WTC11 (cell line): ENCODE results near the gene HLCS. TPM values are rescaled to one million over a fixed set of nuclear protein-coding genes. Genes with fewer than 3 reads are reported as not detected.

Source experiments
- ATAC-seq: fragments of 200-7000 bp; cut with Tn5 transposase; 2 replicates; pipeline ENCODE4 v1.10.0; 2021; ENCODE audit warnings: mild to moderate bottlenecking, moderate library complexity
- CTCF ChIA-PET: fragments of 300-600 bp; sonication (Branson Sonifier 250); formaldehyde crosslinking; loops from one replicate; lab custom pipeline; 2021; ENCODE audit warnings: antibody characterized with exemption; lab: Charles Lee
- POLR2A ChIA-PET: fragments of 350-600 bp; sonication (Branson Sonifier 250); formaldehyde crosslinking; loops from one replicate; lab custom pipeline; 2021; ENCODE audit warnings: antibody characterized with exemption; lab: Charles Lee
- DNase-seq: peaks from one replicate; pipeline ENCODE4 v3.0.0; 2021; ENCODE audit warnings: low spot score
- H3K27ac Mint-ChIP-seq: 2 replicates; pipeline ENCODE4 v1.8.0; 2021; ENCODE audit warnings: mixed read lengths
- H3K27me3 Mint-ChIP-seq: 2 replicates; pipeline ENCODE4 v1.8.0; 2021; ENCODE audit warnings: low read depth, mild to moderate bottlenecking, moderate library complexity, mixed read lengths
- H3K36me3 Mint-ChIP-seq: 2 replicates; pipeline ENCODE4 v1.8.0; 2021; ENCODE audit warnings: mixed read lengths
- H3K4me1 Mint-ChIP-seq: 2 replicates; pipeline ENCODE4 v1.8.0; 2022; ENCODE audit warnings: mixed read lengths
- H3K4me3 Mint-ChIP-seq: 2 replicates; pipeline ENCODE4 v1.8.0; 2021; ENCODE audit warnings: mild to moderate bottlenecking, moderate library complexity, mixed read lengths
- H3K9me3 Mint-ChIP-seq: 2 replicates; pipeline ENCODE4 v1.8.0; 2021; ENCODE audit warnings: mixed read lengths
- ARID4B ChIP-seq: sonication (generic); formaldehyde crosslinking; IDR thresholded peaks from 2 replicates; pipeline ENCODE4 v1.8.0; 2023; ENCODE audit warnings: missing genetic modification reagents, mild to moderate bottlenecking, borderline replicate concordance
- ATF2 ChIP-seq: sonication (generic); formaldehyde crosslinking; IDR thresholded peaks from 2 replicates; pipeline ENCODE4 v1.8.1; 2022; ENCODE audit warnings: low read depth, missing genetic modification reagents, borderline replicate concordance
- E2F1 ChIP-seq: sonication (generic); formaldehyde crosslinking; IDR thresholded peaks from 2 replicates; pipeline ENCODE4 v1.8.0; 2022; ENCODE audit warnings: mild to moderate bottlenecking, missing genetic modification reagents
- E2F5 ChIP-seq: sonication (generic); formaldehyde crosslinking; IDR thresholded peaks from 2 replicates; pipeline ENCODE4 v1.8.1; 2022; ENCODE audit warnings: mild to moderate bottlenecking, moderate library complexity, missing genetic modification reagents
- EMX1 ChIP-seq: fragments of 250-450 bp; sonication (Bioruptor Pico); IDR thresholded peaks from 2 replicates; pipeline ENCODE4 v1.8.0; 2021; ENCODE audit warnings: mild to moderate bottlenecking
- ERG ChIP-seq: fragments of 250-450 bp; sonication (Bioruptor Pico); IDR thresholded peaks from 2 replicates; pipeline ENCODE4 v1.8.0; 2021; ENCODE audit warnings: mild to moderate bottlenecking
- ESRRA ChIP-seq: sonication (generic); formaldehyde crosslinking; IDR thresholded peaks from 2 replicates; pipeline ENCODE4 v1.8.1; 2022; ENCODE audit warnings: mild to moderate bottlenecking, missing genetic modification reagents, borderline replicate concordance
- GRHL2 ChIP-seq: fragments of 250-450 bp; sonication (Bioruptor Pico); IDR thresholded peaks from 2 replicates; pipeline ENCODE4 v1.8.0; 2022; ENCODE audit warnings: mild to moderate bottlenecking, moderate library complexity; ENCODE audit not compliant: insufficient replicate concordance, severe bottlenecking
- GTF2I ChIP-seq: fragments of 250-450 bp; sonication (Bioruptor Pico); conservative IDR thresholded peaks from 2 replicates; pipeline ENCODE4 v1.4.0; 2021; ENCODE audit warnings: mild to moderate bottlenecking
- KAT7 ChIP-seq: sonication (generic); formaldehyde crosslinking; IDR thresholded peaks from 2 replicates; pipeline ENCODE4 v1.8.1; 2023; ENCODE audit warnings: missing genetic modification reagents, mild to moderate bottlenecking, borderline replicate concordance
- MAX ChIP-seq: sonication (generic); formaldehyde crosslinking; IDR thresholded peaks from 2 replicates; pipeline ENCODE4 v1.8.0; 2022; ENCODE audit warnings: mild to moderate bottlenecking, missing genetic modification reagents
- NFATC4 ChIP-seq: fragments of 250-450 bp; sonication (Bioruptor Pico); IDR thresholded peaks from 2 replicates; pipeline ENCODE4 v1.9.0; 2021; ENCODE audit warnings: mild to moderate bottlenecking
- NFE2L1 ChIP-seq: sonication (generic); formaldehyde crosslinking; IDR thresholded peaks from 2 replicates; pipeline ENCODE4 v1.8.1; 2023; ENCODE audit warnings: missing genetic modification reagents
- NFYB ChIP-seq: sonication (generic); formaldehyde crosslinking; conservative IDR thresholded peaks from 2 replicates; pipeline ENCODE4 v1.8.0; 2022; ENCODE audit warnings: low read depth, missing genetic modification reagents
- NR1H2 ChIP-seq: sonication (generic); formaldehyde crosslinking; IDR thresholded peaks from 2 replicates; pipeline ENCODE4 v1.9.0; 2021; ENCODE audit warnings: mild to moderate bottlenecking, moderate library complexity, missing genetic modification reagents
- PRRX2 ChIP-seq: fragments of 250-450 bp; sonication (Bioruptor Pico); IDR thresholded peaks from 2 replicates; pipeline ENCODE4 v1.8.0; 2021; ENCODE audit warnings: mild to moderate bottlenecking
- SMAD3 ChIP-seq: sonication (generic); formaldehyde crosslinking; IDR thresholded peaks from 2 replicates; pipeline ENCODE4 v1.8.0; 2022; ENCODE audit warnings: missing genetic modification reagents, mild to moderate bottlenecking, borderline replicate concordance
- SOX15 ChIP-seq: fragments of 250-450 bp; sonication (Bioruptor Pico); IDR thresholded peaks from 2 replicates; pipeline ENCODE4 v1.9.0; 2021; ENCODE audit warnings: mild to moderate bottlenecking
- ZBTB43 ChIP-seq: sonication (generic); formaldehyde crosslinking; IDR thresholded peaks from 2 replicates; pipeline ENCODE4 v1.8.1; 2023; ENCODE audit warnings: mild to moderate bottlenecking, missing genetic modification reagents
- ZMAT4 ChIP-seq: fragments of 250-450 bp; sonication (Bioruptor Pico); IDR thresholded peaks from 2 replicates; pipeline ENCODE4 v1.9.0; 2021; ENCODE audit warnings: mild to moderate bottlenecking
- ZNF138 ChIP-seq: sonication (generic); formaldehyde crosslinking; conservative IDR thresholded peaks from 2 replicates; pipeline ENCODE4 v1.8.1; 2022; ENCODE audit warnings: mild to moderate bottlenecking, moderate library complexity, missing genetic modification reagents
- ZNF396 ChIP-seq: fragments of 250-450 bp; sonication (Bioruptor Pico); IDR thresholded peaks from 2 replicates; pipeline ENCODE4 v1.8.0; 2021; ENCODE audit warnings: mild to moderate bottlenecking, moderate library complexity, borderline replicate concordance
- ZNF416 ChIP-seq: fragments of 250-450 bp; sonication (Bioruptor Pico); IDR thresholded peaks from 2 replicates; pipeline ENCODE4 v1.9.0; 2021; ENCODE audit warnings: mild to moderate bottlenecking, inconsistent platforms
- ZNF425 ChIP-seq: fragments of 250-450 bp; sonication (Bioruptor Pico); conservative IDR thresholded peaks from 2 replicates; pipeline ENCODE4 v1.9.0; 2021; ENCODE audit warnings: mild to moderate bottlenecking
- total RNA-seq: library from RNA; stranded (reverse); gene quantifications from 3 replicates; pipeline ENCODE4 v1.2.3, GENCODE V29; 2021

The HLCS gene
- total RNA-seq, 1 experiment from 2014 or later = 9.3 TPM

- TF ChIP-seq ARID4B (CRISPR knock-in tag) = no peak
- no peak for TF ChIP-seq GRHL2 (CRISPR knock-in tag)
- no peak for TF ChIP-seq ZNF396 (CRISPR knock-in tag)
- TF ChIP-seq MAX (CRISPR knock-in tag) = no peak
- TF ChIP-seq SMAD3 (CRISPR knock-in tag) = no peak
- no peak for TF ChIP-seq ZNF425 (CRISPR knock-in tag)
- no peak for TF ChIP-seq ESRRA
- no peak for TF ChIP-seq KAT7
- no peak for TF ChIP-seq ERG (CRISPR knock-in tag)
- TF ChIP-seq NR1H2 (CRISPR knock-in tag) = no peak
- no peak for TF ChIP-seq EMX1
- TF ChIP-seq ZMAT4 = no peak
These were observed 49.8 kb downstream of the HLCS start (continued) for GRCh38 chr21:36916718-36917117.

GRCh38 chr21:36915696-36916245 lies 50.7 kb downstream of the HLCS start:
- H3K4me3 Mint-ChIP-seq = no peak overlapping the region
- no peaks in the 10 kb centered on the region for H3K36me3 Mint-ChIP-seq
- no peaks in the 10 kb centered on the region for H3K27me3 Mint-ChIP-seq
- no peaks in the 10 kb centered on the region for H3K9me3 Mint-ChIP-seq
- ATAC-seq (no peak), DNase-seq (no peak)
- H3K27ac Mint-ChIP-seq = no peak overlapping the region
- ChIA-PET CTCF (interaction anchor here (0.7 to 2.1 kb wide), 4 partner anchors 12 to 168 kb away, joined by 3 to 12 read pairs (median 4); no protein-coding TSS in a partner anchor), POLR2A (no interaction called here)
- peaks cover 46% of the 10 kb centered on the region for H3K4me1 Mint-ChIP-seq
- TF ChIP-seq PRRX2 (CRISPR knock-in tag) (no peak), NR1H2 (CRISPR knock-in tag) (no peak), ATF2 (CRISPR knock-in tag) (no peak), GTF2I (no peak), ZBTB43 (CRISPR knock-in tag) (no peak), NFE2L1 (CRISPR knock-in tag) (no peak), EMX1 (no peak), NFATC4 (CRISPR knock-in tag) (no peak), E2F5 (no peak), ZNF138 (CRISPR knock-in tag) (no peak), ZNF416 (no peak), E2F1 (no peak), NFYB (CRISPR knock-in tag) (no peak), SOX15 (CRISPR knock-in tag) (no peak), ZNF396 (CRISPR knock-in tag) (no peak)
